Naive thymus-derived CD4-positive, alpha-beta T cell (primary cell): Measurements from ENCODE around the gene BST1. TPM values are rescaled to one million over a fixed set of nuclear protein-coding genes. Genes with fewer than 3 reads are reported as not detected.

Experiments
- ATAC-seq: fragments of 150-1000 bp; cut with Tn5 transposase; 2 replicates; pipeline ENCODE4 v1.10.0; 2021; ENCODE audit warnings: mild to moderate bottlenecking, moderate library complexity
- CTCF ChIA-PET: fragments of 350-600 bp; sonication (Branson Sonifier 250); formaldehyde crosslinking; loops from one replicate; lab custom pipeline; 2021; ENCODE audit warnings: antibody characterized with exemption; lab: Charles Lee
- POLR2A ChIA-PET: fragments of 350-600 bp; sonication (Branson Sonifier 250); formaldehyde crosslinking; loops from one replicate; lab custom pipeline; 2021; ENCODE audit warnings: antibody characterized with exemption, inconsistent platforms; lab: Charles Lee
- DNase-seq, 9 donors: peaks; one replicate each; pipeline versions ENCODE4 v3.0.0 to v3.0.0-alpha.2; 2020 to 2022; ENCODE audit warnings: mixed read lengths in 1 of 9
- H3K27ac ChIP-seq: one replicate; pipeline ENCODE4 v1.7.0; 2013; ENCODE audit warnings: mild to moderate bottlenecking, low read depth, low read length, moderate library complexity
- H3K27me3 ChIP-seq, 2 donors: one replicate each; pipeline ENCODE4 v1.7.0; 2013; ENCODE audit warnings: low read length in 2 of 2, mild to moderate bottlenecking in 2 of 2, moderate library complexity in 2 of 2; ENCODE audit not compliant: control insufficient read depth in 2 of 2, insufficient read depth in 2 of 2
- H3K36me3 ChIP-seq, 3 experiments: 1 replicate in 2 of 3; 2 replicates in 1 of 3; pipeline ENCODE4 v1.7.0; 2013; ENCODE audit warnings: low read length in 3 of 3, mild to moderate bottlenecking in 3 of 3, moderate library complexity in 1 of 3; ENCODE audit not compliant: insufficient read depth in 3 of 3, control insufficient read depth in 2 of 3
- H3K4me1 ChIP-seq, 2 donors: one replicate each; pipeline ENCODE4 v1.7.0; 2013; ENCODE audit warnings: low read length in 2 of 2, mild to moderate bottlenecking in 2 of 2, moderate library complexity in 1 of 2; ENCODE audit not compliant: control insufficient read depth in 2 of 2, insufficient read depth in 2 of 2
- H3K4me3 ChIP-seq: 2 replicates; pipeline ENCODE4 v1.7.0; 2013; ENCODE audit warnings: mild to moderate bottlenecking, low read length
- H3K9me3 ChIP-seq, 3 experiments: 1 replicate in 2 of 3; 2 replicates in 1 of 3; pipeline ENCODE4 v1.7.0; 2013; ENCODE audit warnings: low read length in 3 of 3; ENCODE audit not compliant: control insufficient read depth in 2 of 3
- H3K27ac Mint-ChIP-seq, 9 donors: one replicate each; pipeline ENCODE4 v1.8.0; 2020 to 2022; ENCODE audit warnings: mixed read lengths in 9 of 9, mild to moderate bottlenecking in 8 of 9, moderate library complexity in 5 of 9, inconsistent platforms in 2 of 9
- H3K27me3 Mint-ChIP-seq, 5 donors: one replicate each; pipeline ENCODE4 v1.8.0; 2021 to 2022; ENCODE audit warnings: mixed read lengths in 5 of 5, mild to moderate bottlenecking in 1 of 5
- H3K36me3 Mint-ChIP-seq, 5 donors: one replicate each; pipeline ENCODE4 v1.8.0; 2020 to 2022; ENCODE audit warnings: mixed read lengths in 5 of 5, mild to moderate bottlenecking in 3 of 5, inconsistent platforms in 1 of 5
- H3K4me1 Mint-ChIP-seq, 7 donors: one replicate each; pipeline ENCODE4 v1.8.0; 2020 to 2022; ENCODE audit warnings: mixed read lengths in 7 of 7, mild to moderate bottlenecking in 3 of 7, inconsistent platforms in 1 of 7
- H3K4me3 Mint-ChIP-seq, 10 donors: one replicate each; pipeline ENCODE4 v1.8.0; 2020 to 2022; ENCODE audit warnings: mild to moderate bottlenecking in 10 of 10, mixed read lengths in 10 of 10, moderate library complexity in 6 of 10, inconsistent platforms in 2 of 10
- H3K9me3 Mint-ChIP-seq, 11 donors: one replicate each; pipeline ENCODE4 v1.8.0; 2020 to 2022; ENCODE audit warnings: mixed read lengths in 11 of 11, mild to moderate bottlenecking in 4 of 11, inconsistent platforms in 1 of 11, moderate library complexity in 1 of 11
- intact Hi-C, 2 donors: fragments of 100-400 bp; cut with micrococcal nuclease; formaldehyde crosslinking; loops; one replicate each; pipeline ENCODE4 v1.15.1; 2023
- polyA plus RNA-seq, 2 donors: library from polyadenylated mRNA; unstranded; fragments of 300-500 nt; fragmentation: Illumina TruSeq; gene quantifications; one replicate each; pipeline ENCODE4 v1.2.3, GENCODE V29; 2021
- total RNA-seq, 6 experiments: library from RNA in 5 of 6; stranded (reverse) in 5 of 6; gene quantifications; 1 replicate in 5 of 6; 2 replicates in 1 of 6; pipeline ENCODE4 v1.2.3 and lab custom pipeline; 2021 to 2026

BST1 gene
- total and polyA plus RNA-seq, 7 experiments from 2014 or later = 0.45 to 41.8 (median 0.92) TPM

- Mint-ChIP-seq H3K36me3 (peaks cover 0 to 31% (median 0%) of the 10 kb centered on the region in 5 donors), H3K4me1 (peaks cover 0 to 36% (median 0%) of the 10 kb centered on the region in 7 donors), H3K27ac (no peak overlapping the region), H3K9me3 (no peaks in the 10 kb centered on the region), H3K27me3 (no peaks in the 10 kb centered on the region), H3K4me3 (no peak overlapping the region)
- Histone ChIP-seq H3K27me3 (no peaks in the 10 kb centered on the region), H3K36me3 (no peaks in the 10 kb centered on the region), H3K4me3 (no peak overlapping the region), H3K27ac (no peak overlapping the region), H3K4me1 (no peaks in the 10 kb centered on the region), H3K9me3 (no peaks in the 10 kb centered on the region)
- peak; percentile 42 for ATAC-seq
- no peak for DNase-seq
- ChIA-PET CTCF (interaction anchor here (0.6 kb wide), 1 partner anchor 21 kb away, joined by 3 read pairs; no protein-coding TSS in a partner anchor), POLR2A (no interaction called here)
- intact Hi-C loops = no loop called here
Measured at GRCh38 chr4:15674046-15674445, 28.8 kb upstream of the BST1 start.

- Histone ChIP-seq H3K36me3 (no peaks in the 10 kb centered on the region), H3K27ac (no peak overlapping the region), H3K27me3 (no peaks in the 10 kb centered on the region), H3K4me1 (no peaks in the 10 kb centered on the region), H3K4me3 (no peak overlapping the region), H3K9me3 (no peaks in the 10 kb centered on the region)
- intact Hi-C loops = no loop called here
- no peak for DNase-seq
- H3K27ac Mint-ChIP-seq = no peak overlapping the region
- no peaks in the 10 kb centered on the region for H3K27me3 Mint-ChIP-seq
- ATAC-seq = no peak
- POLR2A ChIA-PET = interaction anchor here (0.7 kb wide), 1 partner anchor 14 kb away, joined by 4 read pairs; no protein-coding TSS in a partner anchor
- H3K4me1 Mint-ChIP-seq = peaks cover 0 to 43% (median 1%) of the 10 kb centered on the region in 7 donors
- no peaks in the 10 kb centered on the region for H3K9me3 Mint-ChIP-seq
- peaks cover 0 to 34% (median 0%) of the 10 kb centered on the region in 5 donors for H3K36me3 Mint-ChIP-seq
- no peak overlapping the region for H3K4me3 Mint-ChIP-seq
- CTCF ChIA-PET = no interaction called here
Measured at GRCh38 chr4:15674926-15675325, 27.9 kb upstream of the BST1 start.

- Mint-ChIP-seq H3K9me3 (no peaks in the 10 kb centered on the region), H3K36me3 (peaks cover 0 to 33% (median 0%) of the 10 kb centered on the region in 5 donors), H3K4me1 (peaks cover 0 to 42% (median 4%) of the 10 kb centered on the region in 7 donors)
Measured at GRCh38 chr4:15675356-15675755, 27.5 kb upstream of the BST1 start.

DNA sequence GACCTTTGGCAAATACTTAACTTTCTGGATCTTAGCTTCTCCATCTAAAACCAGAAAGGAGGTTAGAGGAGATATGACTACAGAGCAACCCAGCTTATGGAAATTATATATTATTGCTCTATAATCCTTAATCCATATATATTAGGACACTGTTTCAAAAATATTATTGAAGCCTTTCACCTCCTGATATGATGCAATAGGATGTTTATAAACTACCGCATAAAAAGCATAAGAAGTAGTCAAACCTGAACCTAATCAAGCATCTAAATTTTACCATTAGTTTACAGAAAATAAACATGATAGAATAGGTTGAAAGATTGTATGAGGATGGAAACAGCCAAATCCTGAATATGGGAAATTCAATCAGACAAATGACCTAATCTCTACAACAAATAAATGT, 26.8 kb upstream of the BST1 start:
- CTCF ChIA-PET = no interaction called here
- ATAC-seq = no peak

More at GRCh38 chr4:15675356-15675755, 27.5 kb upstream of the BST1 start:
- Histone ChIP-seq H3K27me3 (no peaks in the 10 kb centered on the region), H3K4me3 (no peak overlapping the region), H3K36me3 (no peaks in the 10 kb centered on the region), H3K9me3 (no peaks in the 10 kb centered on the region), H3K27ac (no peak overlapping the region), H3K4me1 (no peaks in the 10 kb centered on the region)
- CTCF ChIA-PET = no interaction called here
- intact Hi-C loops = no loop called here
- Mint-ChIP-seq H3K4me3 (no peak overlapping the region), H3K27me3 (no peaks in the 10 kb centered on the region), H3K27ac (no peak overlapping the region)
- DNase-seq (no peak), ATAC-seq (no peak)
- POLR2A ChIA-PET = interaction anchor here (0.7 kb wide), 1 partner anchor 14 kb away, joined by 4 read pairs; no protein-coding TSS in a partner anchor

DNA sequence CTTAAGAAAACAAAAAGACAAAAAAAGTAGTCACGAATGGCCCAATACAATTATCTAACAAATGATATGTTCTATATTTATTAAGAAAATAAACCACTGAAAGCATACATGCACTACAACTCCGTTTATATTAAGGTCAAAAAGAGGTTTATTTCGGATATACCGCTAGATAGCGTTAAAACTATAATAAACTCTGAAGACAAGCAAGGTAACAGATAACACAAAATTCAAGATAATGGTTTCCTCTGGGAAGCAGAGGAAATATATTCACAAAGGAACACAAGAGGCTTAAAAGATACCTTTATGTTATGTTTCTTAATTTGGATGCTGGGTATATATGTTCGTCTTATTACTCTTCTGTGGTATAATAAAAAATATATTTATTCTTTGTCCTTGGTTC, 26.0 kb upstream of the BST1 start:
- Histone ChIP-seq H3K27me3 (no peaks in the 10 kb centered on the region), H3K27ac (no peak overlapping the region), H3K4me3 (no peak overlapping the region), H3K4me1 (no peaks in the 10 kb centered on the region), H3K36me3 (peaks cover 0 to 4% (median 0%) of the 10 kb centered on the region in 3 experiments), H3K9me3 (no peaks in the 10 kb centered on the region)
- no peaks in the 10 kb centered on the region for H3K9me3 Mint-ChIP-seq
- H3K27ac Mint-ChIP-seq = no peak overlapping the region
- ChIA-PET POLR2A (interaction anchor here (1.6 kb wide), 1 partner anchor 21 kb away, joined by 4 read pairs; no protein-coding TSS in a partner anchor), CTCF (no interaction called here)
- DNase-seq (no peak), ATAC-seq (no peak)
- peaks cover 0 to 24% (median 0%) of the 10 kb centered on the region in 5 donors for H3K36me3 Mint-ChIP-seq
- no peak overlapping the region for H3K4me3 Mint-ChIP-seq
- peaks cover 0 to 42% (median 4%) of the 10 kb centered on the region in 7 donors for H3K4me1 Mint-ChIP-seq
- H3K27me3 Mint-ChIP-seq = no peaks in the 10 kb centered on the region
- intact Hi-C loops = no loop called here

More for the DNA sequence above, 26.8 kb upstream of the BST1 start:
- Histone ChIP-seq H3K4me3 (no peak overlapping the region), H3K27me3 (no peaks in the 10 kb centered on the region), H3K9me3 (no peaks in the 10 kb centered on the region), H3K36me3 (no peaks in the 10 kb centered on the region), H3K4me1 (no peaks in the 10 kb centered on the region), H3K27ac (no peak overlapping the region)
- no peaks in the 10 kb centered on the region for H3K9me3 Mint-ChIP-seq
- H3K27me3 Mint-ChIP-seq = no peaks in the 10 kb centered on the region
- H3K36me3 Mint-ChIP-seq = peaks cover 0 to 33% (median 0%) of the 10 kb centered on the region in 5 donors
- DNase-seq = no peak
- POLR2A ChIA-PET = no interaction called here
- H3K27ac Mint-ChIP-seq = no peak overlapping the region
- intact Hi-C loops = no loop called here
- H3K4me1 Mint-ChIP-seq = peaks cover 0 to 42% (median 4%) of the 10 kb centered on the region in 7 donors
- H3K4me3 Mint-ChIP-seq = no peak overlapping the region

- Histone ChIP-seq H3K36me3 (peaks cover 0 to 5% (median 0%) of the 10 kb centered on the region in 3 experiments), H3K4me1 (peaks cover 1 to 3% of the 10 kb centered on the region in 2 donors), H3K27ac (no peak overlapping the region), H3K27me3 (no peaks in the 10 kb centered on the region), H3K9me3 (no peaks in the 10 kb centered on the region), H3K4me3 (no peak overlapping the region)
- H3K4me3 Mint-ChIP-seq = no peak overlapping the region
- intact Hi-C loops = no loop called here
- ChIA-PET POLR2A (interaction anchor here (1.6 kb wide), 1 partner anchor 22 kb away, joined by 4 read pairs; no protein-coding TSS in a partner anchor), CTCF (no interaction called here)
- H3K36me3 Mint-ChIP-seq = peaks cover 0 to 22% (median 0%) of the 10 kb centered on the region in 5 donors
- ATAC-seq (no peak), DNase-seq (no peak)
- peaks cover 3 to 47% (median 10%) of the 10 kb centered on the region in 7 donors for H3K4me1 Mint-ChIP-seq
- no peaks in the 10 kb centered on the region for H3K9me3 Mint-ChIP-seq
- no peak overlapping the region for H3K27ac Mint-ChIP-seq
- no peaks in the 10 kb centered on the region for H3K27me3 Mint-ChIP-seq
Measured at GRCh38 chr4:15677507-15677988, 25.3 kb upstream of the BST1 start.
